Mesendoderm (in vitro differentiated cells): ENCODE data around the gene CENPU.
A peak's percentile ranks its signal among the peaks of the same experiment; 100 is the strongest.

Experiments
- DNase-seq: peaks from one replicate; pipeline ENCODE4 v3.0.0; 2013
- H2AK5ac ChIP-seq: 2 replicates; pipeline ENCODE4 v1.6.1; 2013; ENCODE audit warnings: low read length, inconsistent platforms
- H2BK120ac ChIP-seq: 2 replicates; pipeline ENCODE4 v1.6.1; 2013; ENCODE audit warnings: low read depth, mild to moderate bottlenecking, low read length, moderate library complexity, mixed read lengths
- H2BK15ac ChIP-seq: replicated peaks from 2 replicates; pipeline ENCODE4 v1.6.1; 2013; ENCODE audit warnings: low read depth, mild to moderate bottlenecking, moderate library complexity
- H2BK5ac ChIP-seq: 2 replicates; pipeline ENCODE4 v1.6.1; 2013; ENCODE audit warnings: low read length, inconsistent platforms
- H3K18ac ChIP-seq: 2 replicates; pipeline ENCODE4 v1.6.1; 2013; ENCODE audit warnings: mild to moderate bottlenecking, low read length, mixed read lengths
- H3K23ac ChIP-seq: one replicate; pipeline ENCODE4 v1.6.1; 2013; ENCODE audit warnings: low read length
- H3K27ac ChIP-seq: 2 replicates; pipeline ENCODE4 v1.5.1; 2013; ENCODE audit warnings: low read depth, mild to moderate bottlenecking, inconsistent platforms, low read length, moderate library complexity
- H3K27me3 ChIP-seq: 2 replicates; pipeline ENCODE4 v1.6.1; 2013; ENCODE audit warnings: low read length, control low read depth, mild to moderate bottlenecking, inconsistent platforms; ENCODE audit not compliant: insufficient read depth, poor library complexity
- H3K36me3 ChIP-seq: 2 replicates; pipeline ENCODE4 v1.6.1; 2013; ENCODE audit warnings: low read length, inconsistent platforms; ENCODE audit not compliant: control insufficient read depth, insufficient read depth
- H3K4ac ChIP-seq: one replicate; pipeline ENCODE4 v1.6.1; 2013; ENCODE audit warnings: low read depth, mild to moderate bottlenecking, low read length, moderate library complexity
- H3K4me1 ChIP-seq: 2 replicates; pipeline ENCODE4 v1.6.1; 2013; ENCODE audit warnings: low read depth, low read length, inconsistent platforms; ENCODE audit not compliant: control insufficient read depth
- H3K4me2 ChIP-seq: 2 replicates; pipeline ENCODE4 v1.6.1; 2013; ENCODE audit warnings: low read length
- H3K4me3 ChIP-seq: 2 replicates; pipeline ENCODE4 v1.5.1; 2013; ENCODE audit warnings: mild to moderate bottlenecking, low read length
- H3K56ac ChIP-seq: one replicate; pipeline ENCODE4 v1.6.1; 2013; ENCODE audit warnings: low read length
- H3K79me1 ChIP-seq: 2 replicates; pipeline ENCODE4 v1.6.1; 2013; ENCODE audit warnings: low read length, inconsistent platforms
- H3K79me2 ChIP-seq: 2 replicates; pipeline ENCODE4 v1.6.1; 2013; ENCODE audit warnings: mild to moderate bottlenecking, low read length; ENCODE audit not compliant: control insufficient read depth, insufficient read depth
- H3K9ac ChIP-seq: 2 replicates; pipeline ENCODE4 v1.6.1; 2013; ENCODE audit warnings: low read length, inconsistent platforms
- H4K5ac ChIP-seq: one replicate; pipeline ENCODE4 v1.6.1; 2013; ENCODE audit warnings: low read length
- H4K8ac ChIP-seq: one replicate; pipeline ENCODE4 v1.6.1; 2013; ENCODE audit warnings: low read depth, mild to moderate bottlenecking, control low read depth, low read length, moderate library complexity
- WGBS: extraction: QIAGEN DNeasy Blood & Tissue Kit; methylation state at CpG from one replicate; pipeline ENCODE4 v1.1.7; 2013; ENCODE audit warnings: low lambda C conversion rate, missing lambda C conversion rate; ENCODE audit not compliant: insufficient coverage; ENCODE audit errors: extremely low coverage; 5-methylcytosine and 5-hydroxymethylcytosine counted together

CENPU gene

DNA sequence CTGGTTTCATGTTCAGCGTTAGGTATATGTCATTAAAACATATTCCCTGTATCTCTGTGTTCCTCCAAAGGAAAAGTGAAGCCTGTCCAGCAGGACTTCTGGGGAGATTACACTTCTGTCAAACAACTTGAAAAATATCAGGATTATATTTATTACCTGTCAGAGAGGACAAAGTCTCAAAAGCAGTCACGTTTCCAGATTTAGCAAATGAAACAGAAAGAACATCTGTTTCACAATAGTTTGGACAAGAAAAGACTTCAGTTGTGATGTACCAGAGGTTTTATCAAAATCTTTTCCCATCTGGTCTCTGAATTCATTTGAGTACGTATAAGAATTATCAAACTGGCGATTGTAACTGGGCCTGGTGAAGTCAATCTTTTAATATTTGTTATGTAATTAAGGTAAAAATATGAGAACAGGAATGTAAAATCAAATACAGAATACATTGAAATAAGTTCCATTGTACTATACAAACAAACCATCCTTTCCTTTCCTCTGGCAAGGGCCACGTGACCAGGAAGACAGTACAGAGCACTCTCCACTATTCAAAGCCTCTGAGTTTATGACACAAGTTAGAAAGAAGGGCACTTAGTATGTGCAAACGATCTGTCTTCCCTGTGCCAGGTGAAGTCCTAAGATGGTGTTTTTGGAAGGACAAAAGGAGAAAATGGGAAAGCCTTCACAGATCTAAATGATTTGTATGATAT lies 87.8 kb downstream of the CENPU start:
- Histone ChIP-seq H3K79me1 (peaks cover 6% of the 10 kb centered on the region), H3K27ac (no peak overlapping the region), H3K4ac (no peak overlapping the region), H3K79me2 (peaks cover 59% of the 10 kb centered on the region), H3K18ac (no peak overlapping the region), H4K8ac (no peak overlapping the region), H3K56ac (no peak overlapping the region), H2BK15ac (no peak overlapping the region), H2AK5ac (no peak overlapping the region), H2BK5ac (no peak overlapping the region), H3K4me1 (peaks cover 10% of the 10 kb centered on the region), H3K9ac (no peak overlapping the region), H4K5ac (no peak overlapping the region), H2BK120ac (no peak overlapping the region), H3K23ac (no peak overlapping the region), H3K4me2 (no peak overlapping the region), H3K4me3 (no peak overlapping the region), H3K36me3 (no peaks in the 10 kb centered on the region), H3K27me3 (no peaks in the 10 kb centered on the region)
- no peak for DNase-seq
- no CpG with 5 or more reads among the region's 6 CpGs for WGBS

DNA sequence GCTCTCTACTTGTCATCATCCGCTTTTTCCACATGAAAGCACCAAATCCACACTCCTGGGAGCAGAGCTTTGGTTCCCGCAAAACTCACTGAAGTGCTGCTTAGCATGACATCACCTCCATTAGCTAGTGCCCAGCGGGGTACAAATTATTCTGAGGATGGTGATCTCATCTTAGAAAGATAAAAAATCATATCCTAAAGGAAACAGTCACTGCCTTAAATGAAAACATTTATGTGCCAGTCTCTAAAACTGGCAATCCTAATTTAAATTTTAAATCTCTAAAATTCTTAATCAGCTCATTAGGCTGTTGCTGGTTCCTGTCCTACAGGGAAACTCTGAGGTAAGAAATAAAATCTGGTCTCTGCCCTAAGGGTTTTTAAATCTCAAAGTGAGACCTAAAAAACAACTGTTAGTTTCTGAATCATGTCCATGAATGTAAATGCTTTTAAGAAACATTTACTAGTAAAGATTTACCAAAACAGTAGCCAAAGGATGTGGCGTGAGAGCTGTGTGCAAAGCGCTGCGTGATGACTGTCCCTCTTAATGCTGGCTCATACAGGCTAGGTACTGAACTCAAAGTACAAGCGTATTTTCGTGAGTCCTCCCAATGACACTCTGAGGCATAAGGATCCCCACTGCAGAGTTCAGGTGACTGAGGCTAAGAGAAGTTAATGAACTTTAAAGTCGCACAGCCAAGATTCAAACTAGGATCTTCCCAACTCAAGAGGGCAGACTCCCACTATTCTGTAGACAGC lies 89.2 kb downstream of the CENPU start:
- Histone ChIP-seq H4K8ac (no peak overlapping the region), H3K9ac (peak overlapping the region; percentile 49), H2BK5ac (no peak overlapping the region), H3K79me1 (peaks cover 7% of the 10 kb centered on the region), H3K18ac (peak overlapping the region; percentile 64), H3K4me1 (peaks cover 8% of the 10 kb centered on the region), H3K23ac (no peak overlapping the region), H2AK5ac (no peak overlapping the region), H3K27ac (peak overlapping the region; percentile 25), H2BK120ac (no peak overlapping the region), H2BK15ac (no peak overlapping the region), H3K4me2 (no peak overlapping the region), H3K79me2 (peaks cover 69% of the 10 kb centered on the region), H4K5ac (no peak overlapping the region), H3K27me3 (no peaks in the 10 kb centered on the region), H3K56ac (peak overlapping the region; percentile 73), H3K4ac (peak overlapping the region; percentile 50), H3K4me3 (no peak overlapping the region), H3K36me3 (no peaks in the 10 kb centered on the region)
- WGBS = no CpG with 5 or more reads among the region's 9 CpGs
- peak; percentile 73 for DNase-seq
